IPS-15b (cell line): Measurements from ENCODE around the gene FAM83B.

Experiments
- H3K27me3 ChIP-seq: one replicate; pipeline ENCODE4 v1.6.1; 2013; ENCODE audit warnings: low read length; ENCODE audit not compliant: control insufficient read depth, insufficient read depth
- H3K36me3 ChIP-seq: one replicate; pipeline ENCODE4 v1.6.1; 2013; ENCODE audit warnings: low read length; ENCODE audit not compliant: control insufficient read depth, insufficient read depth
- H3K4me1 ChIP-seq: one replicate; pipeline ENCODE4 v1.6.1; 2013; ENCODE audit warnings: mild to moderate bottlenecking, low read length; ENCODE audit not compliant: control insufficient read depth, insufficient read depth
- H3K4me3 ChIP-seq: one replicate; pipeline ENCODE4 v1.5.1; 2013; ENCODE audit warnings: low read depth, low read length
- H3K9ac ChIP-seq: one replicate; pipeline ENCODE4 v1.6.1; 2013; ENCODE audit warnings: low read depth, mild to moderate bottlenecking, low read length
- H3K9me3 ChIP-seq: one replicate; pipeline ENCODE4 v1.6.1; 2013; ENCODE audit warnings: mild to moderate bottlenecking, low read length; ENCODE audit not compliant: control insufficient read depth, insufficient read depth

Gene FAM83B

GRCh38 chr6:54990001-54990400 lies 143.4 kb downstream of the FAM83B start:
- no peaks in the 10 kb centered on the region for H3K27me3 ChIP-seq
- no peaks in the 10 kb centered on the region for H3K4me1 ChIP-seq
- H3K4me3 ChIP-seq: no peak overlapping the region
- H3K9me3 ChIP-seq: no peaks in the 10 kb centered on the region
- no peak overlapping the region for H3K9ac ChIP-seq
- no peaks in the 10 kb centered on the region for H3K36me3 ChIP-seq
